H9 (cell line): ENCODE data around the gene TLL2. TPM values are rescaled to one million over a fixed set of nuclear protein-coding genes. Genes with fewer than 3 reads are reported as not detected.

Experiments
- DNase-seq: peaks from one replicate; pipeline ENCODE4 v3.0.0-alpha.2; 2017
- H2AFZ ChIP-seq: one replicate; pipeline ENCODE4 v1.6.1; 2013; ENCODE audit warnings: mild to moderate bottlenecking, low read length, control low read depth, moderate library complexity
- H2AK5ac ChIP-seq: 2 replicates; pipeline ENCODE4 v1.6.1; 2013; ENCODE audit warnings: low read length, control low read depth, mixed read lengths; ENCODE audit not compliant: insufficient read length
- H2BK120ac ChIP-seq: one replicate; pipeline ENCODE4 v1.6.1; 2013; ENCODE audit warnings: low read depth, mild to moderate bottlenecking, low read length, control low read depth, inconsistent platforms; ENCODE audit not compliant: poor library complexity, severe bottlenecking
- H2BK12ac ChIP-seq: 2 replicates; pipeline ENCODE4 v1.6.1; 2013; ENCODE audit warnings: low read length, control low read depth, mixed read lengths, low read depth; ENCODE audit not compliant: insufficient read length
- H2BK15ac ChIP-seq: 2 replicates; pipeline ENCODE4 v1.6.1; 2013; ENCODE audit warnings: low read depth, low read length, control low read depth
- H2BK20ac ChIP-seq: one replicate; pipeline ENCODE4 v1.6.1; 2013; ENCODE audit warnings: low read depth, mild to moderate bottlenecking, low read length, control low read depth, inconsistent platforms; ENCODE audit not compliant: poor library complexity, severe bottlenecking
- H2BK5ac ChIP-seq: 2 replicates; pipeline ENCODE4 v1.6.1; 2013; ENCODE audit warnings: low read length, control low read depth, mixed read lengths; ENCODE audit not compliant: insufficient read length
- H3K14ac ChIP-seq: 2 replicates; pipeline ENCODE4 v1.6.1; 2013; ENCODE audit warnings: low read length, control low read depth; ENCODE audit not compliant: insufficient read depth
- H3K18ac ChIP-seq: 2 replicates; pipeline ENCODE4 v1.6.1; 2013; ENCODE audit warnings: low read depth, mild to moderate bottlenecking, mixed read lengths, low read length, control low read depth; ENCODE audit not compliant: insufficient read length
- H3K23ac ChIP-seq: 2 replicates; pipeline ENCODE4 v1.6.1; 2013; ENCODE audit warnings: low read length, control low read depth, mixed read lengths, low read depth; ENCODE audit not compliant: insufficient read length
- H3K23me2 ChIP-seq: 2 replicates; pipeline ENCODE4 v1.6.1; 2013; ENCODE audit warnings: low read depth, mild to moderate bottlenecking, mixed read lengths, low read length, control low read depth; ENCODE audit not compliant: insufficient read length, poor library complexity, severe bottlenecking
- H3K27ac ChIP-seq: 2 replicates; pipeline ENCODE4 v1.5.1; 2013; ENCODE audit warnings: low read length, control low read depth, mixed read lengths, low read depth; ENCODE audit not compliant: insufficient read length
- H3K27me3 ChIP-seq: 2 replicates; pipeline ENCODE4 v1.6.1; 2013; ENCODE audit warnings: low read length, control low read depth, inconsistent platforms; ENCODE audit not compliant: insufficient read depth
- H3K4ac ChIP-seq: 2 replicates; pipeline ENCODE4 v1.6.1; 2013; ENCODE audit warnings: low read depth, mild to moderate bottlenecking, control low read depth, inconsistent platforms, low read length, moderate library complexity
- H3K4me1 ChIP-seq: 2 replicates; pipeline ENCODE4 v1.6.1; 2013; ENCODE audit warnings: low read length, control low read depth, inconsistent platforms; ENCODE audit not compliant: insufficient read depth
- H3K4me2 ChIP-seq: 2 replicates; pipeline ENCODE4 v1.6.1; 2013; ENCODE audit warnings: low read length, control low read depth, mixed read lengths; ENCODE audit not compliant: insufficient read length, insufficient read depth
- H3K56ac ChIP-seq: 2 replicates; pipeline ENCODE4 v1.6.1; 2013; ENCODE audit warnings: low read depth, mild to moderate bottlenecking, mixed read lengths, low read length, control low read depth; ENCODE audit not compliant: insufficient read length
- H3K79me1 ChIP-seq: 2 replicates; pipeline ENCODE4 v1.6.1; 2013; ENCODE audit warnings: low read depth, mild to moderate bottlenecking, moderate library complexity, low read length, control low read depth, inconsistent platforms; ENCODE audit not compliant: insufficient read depth, poor library complexity, severe bottlenecking
- H3K79me2 ChIP-seq: 2 replicates; pipeline ENCODE4 v1.6.1; 2013; ENCODE audit warnings: low read length, control low read depth, inconsistent platforms; ENCODE audit not compliant: insufficient read depth
- H3K9ac ChIP-seq: 2 replicates; pipeline ENCODE4 v1.6.1; 2013; ENCODE audit warnings: low read length, control low read depth, mixed read lengths; ENCODE audit not compliant: insufficient read length; ENCODE audit errors: extremely low read depth
- H3K9me3 ChIP-seq: one replicate; pipeline ENCODE4 v1.6.1; 2013; ENCODE audit warnings: low read depth, low read length, inconsistent platforms; ENCODE audit not compliant: control insufficient read depth
- H3T11ph ChIP-seq: one replicate; pipeline ENCODE4 v1.6.1; 2013; ENCODE audit warnings: mild to moderate bottlenecking, low read length, control low read depth, inconsistent platforms
- H4K20me1 ChIP-seq: one replicate; pipeline ENCODE4 v1.6.1; 2013; ENCODE audit not compliant: control insufficient read depth, insufficient read length, insufficient read depth
- H4K5ac ChIP-seq: 2 replicates; pipeline ENCODE4 v1.6.1; 2013; ENCODE audit warnings: low read depth, mild to moderate bottlenecking, mixed read lengths, low read length, control low read depth; ENCODE audit not compliant: insufficient read length
- H4K8ac ChIP-seq: replicated peaks from 2 replicates; pipeline ENCODE4 v1.6.1; 2013; ENCODE audit warnings: low read length, control low read depth, mixed read lengths, low read depth; ENCODE audit not compliant: insufficient read length
- H4K91ac ChIP-seq: 2 replicates; pipeline ENCODE4 v1.6.1; 2013; ENCODE audit warnings: low read depth, mild to moderate bottlenecking, moderate library complexity, mixed read lengths, low read length, control low read depth; ENCODE audit not compliant: insufficient read length
- H3K27ac Mint-ChIP-seq, 3 experiments: 2 replicates in 2 of 3; 3 replicates in 1 of 3; pipeline ENCODE4 v1.8.0; 2020 to 2021; ENCODE audit warnings: mixed read lengths in 3 of 3, mild to moderate bottlenecking in 1 of 3, moderate library complexity in 1 of 3
- H3K27me3 Mint-ChIP-seq: 2 replicates; pipeline ENCODE4 v1.8.0; 2021; ENCODE audit warnings: low read depth, mild to moderate bottlenecking, moderate library complexity, mixed read lengths
- H3K36me3 Mint-ChIP-seq, 3 experiments: 2 replicates in 2 of 3; 3 replicates in 1 of 3; pipeline ENCODE4 v1.8.0; 2020 to 2021; ENCODE audit warnings: low read depth in 3 of 3, mixed read lengths in 3 of 3; ENCODE audit not compliant: insufficient read depth in 1 of 3
- H3K4me1 Mint-ChIP-seq, 2 experiments: 2 replicates each; pipeline ENCODE4 v1.8.0; 2020; ENCODE audit warnings: mixed read lengths in 2 of 2
- H3K4me3 Mint-ChIP-seq, 2 experiments: 2 replicates in 1 of 2; 3 replicates in 1 of 2; pipeline ENCODE4 v1.8.0; 2020 to 2021; ENCODE audit warnings: mild to moderate bottlenecking in 2 of 2, mixed read lengths in 2 of 2, moderate library complexity in 1 of 2
- H3K9me3 Mint-ChIP-seq, 2 experiments: 2 replicates in 1 of 2; 3 replicates in 1 of 2; pipeline ENCODE4 v1.8.0; 2020; ENCODE audit warnings: mild to moderate bottlenecking in 2 of 2, mixed read lengths in 2 of 2, moderate library complexity in 1 of 2
- WGBS: extraction: QIAGEN DNeasy Blood & Tissue Kit; methylation state at CpG from one replicate; pipeline ENCODE4 v1.1.7; 2013; ENCODE audit warnings: missing lambda C conversion rate, low lambda C conversion rate, mixed read lengths; ENCODE audit not compliant: insufficient read length; ENCODE audit errors: extremely low coverage; 5-methylcytosine and 5-hydroxymethylcytosine counted together
- total RNA-seq: library from RNA; stranded (reverse); gene quantifications from 2 replicates; pipeline ENCODE4 v1.2.1, GENCODE V29; 2021
- TF ChIP-seq, protein P1 (sequence below): fragments of 200-600 bp; sonication (generic); conservative IDR thresholded peaks from 3 replicates; pipeline ENCODE4 v1.8.0; 2021; ENCODE audit warnings: antibody characterized with exemption, mild to moderate bottlenecking

TLL2 gene
- total RNA-seq, 1 experiment from 2014 or later: 1.4 TPM

DNA sequence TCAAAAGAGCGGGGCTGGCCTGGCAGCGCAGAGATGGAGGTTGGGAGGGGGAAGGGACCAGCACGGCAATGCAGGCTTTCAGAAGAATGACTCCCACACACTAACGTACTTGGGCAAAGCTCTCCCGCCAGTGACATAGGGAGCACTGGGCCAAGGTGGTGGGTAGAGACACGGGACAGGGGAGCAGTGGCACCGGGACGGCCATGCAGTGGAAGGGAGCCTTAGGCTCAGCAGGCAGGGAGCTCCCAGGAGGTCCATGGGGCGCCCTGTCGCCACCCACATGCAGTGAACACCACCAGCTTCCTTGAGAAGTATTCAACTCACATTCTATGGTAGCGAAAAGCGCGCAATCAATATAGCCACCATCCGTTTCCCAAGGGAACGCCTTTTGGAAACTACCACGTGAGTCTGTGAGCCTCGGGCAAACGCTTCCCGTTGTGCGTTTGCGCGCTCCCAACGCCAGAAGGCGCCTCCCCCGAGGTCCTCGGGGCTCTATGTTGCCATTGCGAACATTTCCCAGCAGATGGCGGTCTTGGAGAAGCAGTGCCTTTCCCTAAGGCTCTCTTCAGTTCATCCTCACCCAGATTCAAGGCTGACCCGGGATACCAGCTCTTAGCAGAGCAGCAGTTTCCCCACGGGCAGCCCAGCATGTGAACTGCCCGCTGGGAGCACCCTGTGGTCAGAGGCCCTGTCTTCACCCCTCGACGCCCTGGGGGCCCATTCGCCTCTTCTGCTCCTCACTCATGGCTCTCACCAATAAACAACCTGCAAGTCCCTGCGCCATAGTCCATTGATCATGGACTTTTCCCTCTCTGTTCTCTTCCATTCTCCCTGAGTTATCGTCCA, 138.5 kb downstream of the TLL2 start:
- Histone ChIP-seq H3T11ph (no peak overlapping the region), H3K14ac (no peak overlapping the region), H2AK5ac (no peak overlapping the region), H2BK120ac (no peak overlapping the region), H2BK20ac (no peak overlapping the region), H3K4ac (no peak overlapping the region), H3K9ac (peak overlapping the region; percentile 8), H4K5ac (no peak overlapping the region), H3K79me2 (no peaks in the 10 kb centered on the region), H3K27ac (no peak overlapping the region), H3K23ac (no peak overlapping the region), H3K18ac (no peak overlapping the region), H3K79me1 (no peaks in the 10 kb centered on the region), H2AFZ (peak overlapping the region; percentile 23), H4K8ac (no peak overlapping the region), H2BK12ac (no peak overlapping the region), H4K91ac (no peak overlapping the region), H2BK15ac (no peak overlapping the region), H4K20me1 (no peaks in the 10 kb centered on the region), H2BK5ac (no peak overlapping the region), H3K27me3 (no peaks in the 10 kb centered on the region), H3K23me2 (peaks cover 7% of the 10 kb centered on the region), H3K4me2 (peak overlapping the region; percentile 65), H3K56ac (no peak overlapping the region), H3K9me3 (no peaks in the 10 kb centered on the region), H3K4me1 (no peaks in the 10 kb centered on the region; the same call in 1 of the 2 replicates)
- Mint-ChIP-seq H3K4me3 (peak overlapping the region; percentile 64; a peak in 4 of 5 replicates), H3K27ac (peak overlapping the region in 1 of 3 experiments; percentile 65; a peak in 1 of 7 replicates), H3K36me3 (peaks cover 0 to 2% (median 0%) of the 10 kb centered on the region in 3 experiments; a peak in 2 of 7 replicates), H3K27me3 (peaks cover 16% of the 10 kb centered on the region), H3K9me3 (no peaks in the 10 kb centered on the region; a peak in 2 of 5 replicates), H3K4me1 (peaks cover 22 to 24% of the 10 kb centered on the region in 2 experiments)
- WGBS: no CpG with 5 or more reads among the region's 36 CpGs
- DNase-seq: peak; percentile 92
- TF ChIP-seq, protein P1, sequence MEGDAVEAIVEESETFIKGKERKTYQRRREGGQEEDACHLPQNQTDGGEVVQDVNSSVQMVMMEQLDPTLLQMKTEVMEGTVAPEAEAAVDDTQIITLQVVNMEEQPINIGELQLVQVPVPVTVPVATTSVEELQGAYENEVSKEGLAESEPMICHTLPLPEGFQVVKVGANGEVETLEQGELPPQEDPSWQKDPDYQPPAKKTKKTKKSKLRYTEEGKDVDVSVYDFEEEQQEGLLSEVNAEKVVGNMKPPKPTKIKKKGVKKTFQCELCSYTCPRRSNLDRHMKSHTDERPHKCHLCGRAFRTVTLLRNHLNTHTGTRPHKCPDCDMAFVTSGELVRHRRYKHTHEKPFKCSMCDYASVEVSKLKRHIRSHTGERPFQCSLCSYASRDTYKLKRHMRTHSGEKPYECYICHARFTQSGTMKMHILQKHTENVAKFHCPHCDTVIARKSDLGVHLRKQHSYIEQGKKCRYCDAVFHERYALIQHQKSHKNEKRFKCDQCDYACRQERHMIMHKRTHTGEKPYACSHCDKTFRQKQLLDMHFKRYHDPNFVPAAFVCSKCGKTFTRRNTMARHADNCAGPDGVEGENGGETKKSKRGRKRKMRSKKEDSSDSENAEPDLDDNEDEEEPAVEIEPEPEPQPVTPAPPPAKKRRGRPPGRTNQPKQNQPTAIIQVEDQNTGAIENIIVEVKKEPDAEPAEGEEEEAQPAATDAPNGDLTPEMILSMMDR: peak; percentile 99
